GM18873 (cell line): ENCODE results near the gene PNLDC1.
A peak's percentile ranks its signal among the peaks of the same experiment; 100 is the strongest.

Experiments
- ATAC-seq: cut with Tn5 transposase; IDR thresholded peaks from one replicate; pipeline ENCODE4 v1.9.1; 2021; ENCODE audit warnings: mild to moderate bottlenecking, moderate library complexity, moderate number of reproducible peaks; ENCODE audit not compliant: unreplicated experiment, low FRiP score

The PNLDC1 gene, protein sequence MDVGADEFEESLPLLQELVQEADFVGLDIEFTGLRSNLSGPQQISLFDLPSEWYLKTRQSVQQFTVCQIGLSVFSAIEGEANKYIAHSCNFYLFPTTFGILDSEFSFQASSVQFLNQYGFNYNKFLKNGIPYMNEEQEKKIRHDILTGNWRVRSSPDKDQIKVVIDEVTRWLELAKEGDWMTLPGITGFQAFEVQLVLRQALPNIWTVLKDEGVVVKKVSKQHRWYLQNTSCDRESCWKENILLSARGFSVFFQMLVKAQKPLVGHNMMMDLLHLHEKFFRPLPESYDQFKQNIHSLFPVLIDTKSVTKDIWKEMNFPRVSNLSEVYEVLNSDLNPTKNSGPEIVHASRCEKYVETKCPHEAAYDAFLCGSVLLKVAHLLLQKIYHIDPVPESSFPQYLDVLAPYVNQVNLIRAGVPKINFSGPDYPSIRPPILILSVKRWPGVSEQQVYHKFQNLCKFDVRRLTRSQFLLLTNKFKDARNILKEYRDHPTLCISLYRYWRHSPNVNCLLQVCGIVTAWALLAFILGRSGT

DNA sequence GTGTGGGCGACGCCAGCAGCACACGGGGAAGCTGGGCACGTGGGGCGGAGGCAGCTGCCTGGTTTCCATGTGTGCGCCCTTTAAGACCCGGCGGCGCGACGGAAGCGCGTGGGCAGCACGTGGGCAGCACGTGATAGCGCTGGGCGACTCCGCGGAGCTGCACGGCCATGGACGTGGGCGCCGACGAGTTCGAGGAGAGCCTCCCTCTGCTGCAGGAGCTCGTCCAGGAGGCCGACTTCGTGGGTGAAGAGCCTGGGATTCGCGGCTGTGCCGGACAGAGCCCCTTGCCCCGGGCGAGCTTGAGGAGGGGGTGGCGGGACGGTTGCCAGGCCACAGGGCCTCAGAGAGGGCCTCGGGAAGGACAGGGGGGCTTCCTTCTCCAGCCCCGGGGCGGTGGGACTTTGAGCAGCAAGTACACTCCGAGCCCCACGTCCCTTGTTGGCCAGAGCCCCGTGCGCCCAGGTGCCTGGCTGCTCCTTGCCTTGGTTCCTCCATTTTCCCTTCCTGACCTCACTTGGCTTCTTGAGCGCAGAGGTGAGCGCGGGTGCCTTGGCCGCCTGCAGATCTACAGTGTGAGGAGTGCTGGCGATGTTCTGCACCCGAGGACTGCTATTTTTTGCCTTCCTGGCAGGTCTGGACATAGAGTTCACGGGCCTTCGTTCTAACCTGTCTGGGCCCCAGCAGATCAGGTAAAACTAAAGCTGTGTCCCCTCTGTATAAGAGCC is at the start of gene PNLDC1:
TSS of gene PNLDC1 (plus strand) at position 136 of the 725 bp plus-strand sequence. CDS start at position 168, 32 bp downstream.
- ATAC-seq, result no peak

DNA sequence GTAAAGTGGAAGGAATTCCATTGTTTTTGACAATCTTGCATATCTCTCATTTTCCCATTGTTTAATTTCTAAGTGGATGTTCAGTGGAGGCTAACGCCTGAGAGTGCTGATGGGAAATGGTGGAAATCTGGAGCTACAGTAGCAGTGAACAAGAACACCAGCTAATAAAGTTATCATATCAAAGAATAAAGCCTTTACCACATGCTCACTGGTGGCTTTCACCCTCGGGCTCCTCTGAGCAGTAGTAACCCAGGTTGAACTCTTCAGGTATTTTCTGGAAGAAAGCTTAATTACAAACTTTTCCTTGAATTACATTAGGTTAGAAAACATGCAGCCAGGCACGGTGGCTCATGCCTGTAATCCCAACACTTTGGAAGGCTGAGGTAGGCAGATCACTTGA is 48.6 kb upstream of the PNLDC1 start:
- no peak for ATAC-seq

DNA sequence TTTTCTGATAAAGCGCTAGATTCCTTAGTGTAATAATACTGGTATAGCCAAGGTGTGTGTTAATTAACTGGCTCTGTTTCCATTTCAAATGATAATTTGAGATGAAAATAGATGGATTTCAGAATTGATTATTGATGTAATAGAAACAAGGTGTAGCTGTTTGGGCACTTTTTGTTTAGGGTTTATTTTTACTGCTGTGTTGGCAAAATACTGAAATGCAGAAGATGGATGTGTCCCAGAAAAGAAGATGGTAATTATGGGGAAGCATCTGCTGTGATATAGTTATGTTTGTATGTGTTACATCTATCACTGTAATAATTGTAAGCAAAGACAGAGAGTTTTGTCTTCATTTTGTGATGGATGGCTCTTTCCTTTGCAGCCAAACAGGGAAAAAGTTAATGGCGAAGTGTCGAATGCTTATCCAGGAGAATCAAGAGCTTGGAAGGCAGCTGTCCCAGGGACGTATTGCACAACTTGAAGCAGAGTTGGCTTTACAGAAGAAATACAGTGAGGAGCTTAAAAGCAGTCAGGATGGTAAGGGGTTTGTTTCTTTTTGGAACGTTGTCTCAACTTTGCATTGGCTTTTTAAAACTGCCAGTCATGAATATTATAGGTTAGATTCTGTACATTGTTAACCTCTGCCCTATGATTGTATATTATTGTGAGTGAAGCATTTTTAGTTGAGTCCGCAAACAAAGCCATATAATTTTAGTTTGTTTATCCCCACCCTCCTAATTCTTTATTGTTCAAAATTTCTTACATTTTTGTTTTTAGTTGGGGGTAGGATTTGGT is 46.8 kb upstream of the PNLDC1 start:
- ATAC-seq, result no peak

DNA sequence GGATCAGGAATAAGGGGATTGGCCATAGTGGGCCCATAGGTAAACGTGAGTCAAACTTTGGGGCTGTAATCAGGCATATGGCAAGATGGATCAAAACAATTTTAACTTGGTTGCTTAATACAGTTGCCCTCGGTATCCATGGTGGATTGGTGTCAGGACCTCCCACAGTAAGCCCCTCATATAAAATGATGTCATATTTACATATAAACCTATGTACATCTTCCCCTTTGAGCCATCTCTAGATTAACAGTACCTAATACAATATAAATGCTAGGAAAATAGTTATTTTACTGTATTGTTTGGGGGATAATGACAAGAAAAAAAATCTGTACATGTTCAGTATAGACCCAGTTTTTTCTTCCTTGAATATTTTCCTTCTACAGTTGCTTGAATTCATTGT is 45.7 kb upstream of the PNLDC1 start:
- ATAC-seq, result no peak

DNA sequence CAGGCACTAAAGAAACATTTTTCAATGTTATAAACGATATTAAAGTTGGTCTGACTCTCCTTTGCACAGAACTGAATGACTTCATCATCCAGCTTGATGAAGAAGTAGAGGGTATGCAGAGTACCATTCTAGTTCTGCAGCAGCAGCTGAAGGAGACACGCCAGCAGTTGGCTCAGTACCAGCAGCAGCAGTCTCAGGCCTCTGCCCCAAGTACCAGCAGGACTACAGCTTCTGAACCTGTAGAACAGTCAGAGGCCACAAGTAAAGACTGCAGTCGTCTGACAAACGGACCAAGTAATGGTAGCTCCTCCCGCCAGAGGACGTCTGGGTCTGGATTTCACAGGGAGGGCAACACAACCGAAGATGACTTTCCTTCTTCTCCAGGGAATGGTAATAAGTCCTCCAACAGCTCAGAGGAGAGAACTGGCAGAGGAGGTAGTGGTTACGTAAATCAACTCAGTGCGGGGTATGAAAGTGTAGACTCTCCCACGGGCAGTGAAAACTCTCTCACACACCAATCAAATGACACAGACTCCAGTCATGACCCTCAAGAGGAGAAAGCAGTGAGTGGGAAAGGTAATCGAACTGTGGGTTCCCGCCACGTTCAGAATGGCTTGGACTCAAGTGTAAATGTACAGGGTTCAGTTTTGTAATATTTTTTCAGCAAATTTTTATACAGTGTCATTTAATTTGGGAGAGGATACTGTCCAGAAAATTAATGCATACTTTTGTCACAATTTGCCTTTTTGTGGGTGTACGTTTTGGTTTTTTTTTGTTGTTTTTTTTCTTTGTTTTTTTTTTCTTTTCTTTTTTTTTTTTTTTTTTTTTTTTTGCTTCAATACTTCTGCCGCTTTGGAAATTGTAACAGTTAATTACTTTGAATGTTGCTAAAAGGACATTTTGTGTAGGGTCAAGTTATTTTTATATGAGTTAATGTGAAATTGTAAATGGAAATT is 44.8 kb upstream of the PNLDC1 start:
- ATAC-seq, result no peak

DNA sequence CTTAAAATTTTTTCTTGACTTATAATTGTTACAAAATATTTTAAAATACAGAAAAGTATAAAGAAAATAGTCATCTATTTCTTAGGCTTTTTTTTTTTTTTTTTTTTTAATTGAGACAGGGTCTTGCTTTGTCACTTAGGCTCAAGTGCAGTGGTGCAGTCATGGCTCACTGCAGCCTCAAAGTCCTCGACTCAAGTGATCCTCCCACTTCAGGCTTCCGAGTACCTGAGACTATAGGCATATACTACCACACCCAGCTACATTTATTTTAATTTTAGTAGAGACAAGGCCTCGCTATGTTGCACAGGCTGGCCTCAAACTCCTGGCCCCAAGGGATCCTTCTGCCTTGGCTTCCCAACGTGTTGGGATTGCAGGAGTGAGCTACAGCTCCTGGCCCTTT is 43.6 kb upstream of the PNLDC1 start:
- ATAC-seq, result no peak

DNA sequence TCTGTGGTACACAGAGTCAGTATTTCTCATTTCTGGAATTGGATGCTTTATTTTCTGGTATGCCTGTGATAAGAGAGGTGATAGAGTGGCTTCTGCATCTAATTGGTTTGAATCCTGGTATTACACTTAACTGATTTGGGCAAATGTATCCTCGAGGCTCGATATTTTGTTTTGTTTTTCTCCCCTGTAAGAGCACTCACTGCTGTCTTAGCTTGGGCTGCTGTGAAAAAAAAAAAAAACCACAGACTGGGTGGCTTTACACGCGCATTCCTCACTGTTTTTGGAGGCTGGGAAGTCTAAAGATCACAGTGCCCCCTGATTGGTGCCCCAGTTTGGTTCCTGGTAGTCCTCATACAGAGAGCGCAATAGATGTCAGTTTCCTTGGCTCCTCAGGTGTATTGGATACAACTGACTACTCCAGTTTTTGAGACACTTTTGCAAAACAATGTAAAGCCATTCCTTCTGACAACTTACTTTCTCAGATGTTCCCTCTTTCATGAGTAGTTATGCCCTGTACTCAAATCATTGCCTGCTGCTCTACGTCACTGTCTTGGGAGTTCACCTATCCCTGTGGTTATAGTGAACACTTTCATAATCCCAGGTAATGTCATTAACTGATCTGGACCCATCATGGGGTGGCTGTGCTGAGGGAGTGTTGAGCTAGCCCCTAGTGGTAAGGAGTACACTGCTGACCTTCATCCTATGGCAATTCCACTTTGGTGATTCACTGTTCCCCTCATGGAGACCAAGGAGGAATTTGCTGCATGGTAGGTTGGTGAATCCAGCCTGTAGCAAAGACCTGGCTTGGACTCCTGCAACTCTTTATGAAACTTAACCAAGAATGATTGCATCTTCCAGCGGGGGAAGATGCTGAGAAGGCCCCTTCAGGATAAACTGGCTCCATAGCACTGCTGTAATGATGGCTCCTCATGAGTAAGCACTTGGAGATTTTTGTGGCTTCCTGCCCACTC is 41.8 kb upstream of the PNLDC1 start:
- no peak for ATAC-seq

DNA sequence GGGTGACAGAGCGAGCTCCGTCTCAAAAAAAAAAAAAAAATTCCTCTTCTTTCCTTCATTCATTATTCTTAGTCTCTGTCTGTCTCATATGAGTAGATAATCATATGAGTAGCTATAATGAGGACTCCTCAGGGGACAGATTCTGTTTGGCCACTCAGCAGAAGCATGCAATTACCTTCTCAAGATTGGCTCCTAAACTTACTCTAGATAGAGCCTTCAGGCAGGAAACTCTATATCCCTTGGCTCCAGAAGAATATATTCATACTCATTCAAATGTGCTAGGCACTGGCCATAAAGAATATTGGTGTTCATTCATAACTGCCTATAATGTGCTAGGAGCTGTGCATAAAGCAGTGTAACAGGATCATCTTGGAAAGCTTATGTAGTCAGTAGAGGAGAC is 40.4 kb upstream of the PNLDC1 start:
- no peak for ATAC-seq

DNA sequence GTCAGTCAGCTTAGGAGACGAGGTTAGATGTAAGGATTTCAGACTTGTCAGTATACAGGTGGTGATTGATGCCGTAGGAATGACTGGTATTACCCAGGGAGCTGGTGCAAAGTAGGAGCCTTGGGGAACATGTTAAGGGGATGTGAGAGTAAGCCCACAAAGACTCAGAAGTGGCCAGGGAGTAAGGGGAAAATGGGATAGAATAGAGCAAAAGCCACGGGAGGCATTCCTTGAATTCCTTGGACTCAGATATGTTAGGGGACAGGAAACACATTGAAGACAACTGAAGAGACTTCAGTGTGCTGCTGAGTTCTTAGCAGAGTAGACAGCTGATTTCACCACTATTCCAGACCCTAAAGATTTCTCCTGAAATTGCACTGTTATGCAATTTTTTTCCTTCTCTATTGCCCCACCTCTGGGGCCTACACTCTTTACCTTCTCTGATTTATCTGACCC is 39.4 kb upstream of the PNLDC1 start:
- ATAC-seq, result no peak

DNA sequence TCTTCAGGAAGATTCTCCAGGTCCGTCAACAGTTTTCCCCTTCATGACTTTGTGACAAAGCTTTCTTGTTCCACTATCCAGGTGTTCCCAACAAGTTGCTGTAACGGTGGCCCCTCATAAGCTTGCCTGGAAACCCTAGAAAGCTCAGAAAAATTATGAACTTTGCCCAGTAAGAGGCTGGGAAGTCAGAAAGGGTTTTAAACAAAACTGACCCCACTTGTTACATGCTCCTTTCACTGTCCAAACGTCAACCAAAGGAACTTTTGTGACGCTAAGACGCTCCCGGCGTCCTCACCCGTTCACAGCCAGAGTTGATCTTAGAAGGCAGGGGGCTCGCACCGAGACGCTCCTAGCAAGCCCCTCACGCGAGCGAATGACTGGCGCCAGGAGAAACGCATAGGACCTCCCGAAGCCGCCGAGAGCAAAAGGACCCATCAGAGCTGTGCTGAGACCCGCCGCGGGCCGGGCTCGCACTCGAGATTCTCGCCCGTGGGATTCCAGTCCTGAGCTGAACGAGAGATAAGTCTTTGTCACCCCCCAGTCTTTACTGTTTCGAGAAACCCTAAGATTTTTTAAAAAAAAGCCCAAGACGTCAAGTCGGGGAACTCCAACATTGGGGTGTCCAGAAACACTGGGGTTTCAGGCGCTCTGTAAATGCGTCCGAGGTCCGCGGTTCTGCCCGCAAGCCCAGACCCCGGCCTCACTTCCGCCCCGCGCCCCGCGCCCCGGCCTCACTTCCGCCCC is 38.8 kb upstream of the PNLDC1 start:
- ATAC-seq, result peak; percentile 0

DNA sequence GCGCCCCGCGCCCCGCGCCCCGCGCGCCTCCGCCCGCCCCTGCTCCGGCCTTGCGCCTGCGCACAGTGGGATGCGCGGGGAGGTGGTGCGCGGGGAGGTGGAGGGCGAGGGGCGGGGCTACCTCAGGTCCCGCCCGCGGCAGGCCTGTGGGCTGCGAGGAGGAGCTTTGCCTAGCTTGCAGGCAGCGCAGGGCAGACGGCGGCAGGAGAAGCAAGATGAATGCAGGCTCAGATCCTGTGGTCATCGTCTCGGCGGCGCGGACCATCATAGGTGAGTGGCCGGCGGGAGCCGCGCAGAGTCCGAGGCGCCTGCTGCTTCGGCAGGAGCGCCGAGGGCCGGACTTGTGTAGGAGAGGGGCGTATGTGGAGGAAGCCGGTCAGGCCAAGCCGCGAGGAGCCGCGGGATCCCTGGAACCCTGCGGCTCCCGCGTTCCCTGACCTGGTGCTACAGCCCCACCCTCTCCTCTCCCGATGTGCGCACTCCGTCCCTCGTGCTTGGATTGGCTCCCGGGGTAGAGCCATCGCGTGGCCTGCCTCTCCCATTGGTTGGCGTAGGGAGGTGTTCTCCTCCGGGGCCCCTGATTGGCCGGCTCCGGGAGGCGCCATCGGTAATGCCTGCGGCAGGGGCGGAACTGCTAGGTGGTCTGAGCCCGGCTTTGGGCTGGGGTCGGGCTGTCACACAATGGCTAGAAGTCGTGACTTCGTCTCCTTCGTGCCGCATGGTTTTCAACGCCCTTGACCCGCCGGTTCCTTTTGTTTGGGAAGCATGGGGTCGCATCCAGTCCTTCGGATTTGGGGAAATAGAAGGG is 38.0 kb upstream of the PNLDC1 start, which contains the start of gene ACAT2:
TSS of gene ACAT2 (plus strand) at position 173 of the 808 bp plus-strand sequence. CDS start at position 216, 43 bp downstream.
- ATAC-seq, result peak; percentile 98

DNA sequence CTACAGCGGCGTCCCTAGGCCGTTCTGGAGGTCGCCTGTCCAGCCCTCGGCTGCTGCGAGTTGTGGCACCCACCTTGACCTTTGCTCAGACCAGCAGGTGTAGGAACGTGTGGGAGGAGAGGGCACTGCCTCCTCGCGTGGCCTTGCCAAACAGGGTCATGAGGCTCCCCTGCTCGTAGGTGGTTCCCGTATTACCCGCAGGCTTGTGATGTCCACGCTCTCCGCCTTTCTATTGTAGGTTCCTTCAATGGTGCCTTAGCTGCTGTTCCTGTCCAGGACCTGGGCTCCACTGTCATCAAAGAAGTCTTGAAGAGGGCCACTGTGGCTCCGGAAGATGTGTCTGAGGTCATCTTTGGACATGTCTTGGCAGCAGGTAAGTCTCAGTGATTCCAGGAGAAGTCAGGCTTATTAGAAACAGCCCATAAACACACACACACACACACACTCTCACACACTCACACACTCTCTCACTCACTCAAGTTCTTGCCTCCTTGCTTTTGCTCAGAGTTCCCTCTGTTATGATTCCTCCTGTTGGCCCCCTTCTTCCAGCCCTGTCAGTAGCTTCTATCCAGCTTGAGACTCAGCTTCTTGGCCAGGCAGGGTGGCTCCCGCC is 37.3 kb upstream of the PNLDC1 start:
- ATAC-seq, result peak; percentile 10

DNA sequence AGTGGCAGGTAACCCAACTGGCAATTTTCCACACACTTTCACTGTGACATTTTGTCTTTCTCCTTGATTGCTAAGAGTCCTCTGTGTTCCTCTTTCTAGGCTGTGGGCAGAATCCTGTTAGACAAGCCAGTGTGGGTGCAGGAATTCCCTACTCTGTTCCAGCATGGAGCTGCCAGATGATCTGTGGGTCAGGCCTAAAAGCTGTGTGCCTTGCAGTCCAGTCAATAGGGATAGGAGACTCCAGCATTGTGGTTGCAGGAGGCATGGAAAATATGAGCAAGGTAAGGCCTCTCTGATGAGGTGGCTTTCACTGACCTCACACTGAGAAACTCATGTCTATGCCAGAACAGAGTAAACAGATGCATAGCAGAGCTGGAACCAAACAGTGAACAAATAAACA is 33.2 kb upstream of the PNLDC1 start:
- ATAC-seq, result no peak

DNA sequence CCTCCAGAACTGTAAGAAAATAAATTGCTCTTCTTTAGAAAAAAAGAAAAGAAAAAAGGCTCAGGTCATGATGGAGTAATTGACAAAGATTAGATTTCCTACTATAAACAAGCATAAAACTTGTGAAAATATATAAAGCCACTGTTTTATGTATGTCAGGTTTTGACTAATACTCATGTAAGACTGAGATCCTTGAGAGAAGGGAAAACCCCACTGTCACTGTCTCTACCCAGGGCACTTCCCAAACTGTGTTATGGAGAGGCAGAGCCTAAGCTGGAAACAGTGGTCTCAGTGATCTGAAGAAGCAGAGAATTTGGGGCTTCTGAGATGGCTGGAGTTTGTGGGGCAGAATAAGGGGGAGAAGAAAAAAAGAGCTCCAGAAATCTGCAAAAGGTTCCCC is 30.6 kb upstream of the PNLDC1 start:
- no peak for ATAC-seq

DNA sequence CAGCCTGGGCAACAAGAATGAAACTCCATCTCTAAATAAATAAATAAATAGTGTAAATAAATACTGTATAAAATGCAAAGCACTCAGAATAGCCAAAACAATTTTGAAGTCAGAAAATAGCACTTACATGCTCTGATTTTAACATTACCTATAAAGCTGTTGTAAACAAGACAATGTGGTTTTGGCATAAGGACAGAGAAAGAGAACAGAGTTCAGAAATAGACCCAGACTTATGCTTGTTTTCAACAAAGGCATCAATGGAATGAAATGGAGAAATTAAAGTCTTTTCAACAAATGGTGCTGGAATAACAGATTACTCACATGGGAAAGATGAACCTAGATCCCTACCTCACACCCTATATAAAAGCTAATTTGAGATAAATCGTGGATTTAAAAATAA is 27.9 kb upstream of the PNLDC1 start:
- ATAC-seq, result no peak

DNA sequence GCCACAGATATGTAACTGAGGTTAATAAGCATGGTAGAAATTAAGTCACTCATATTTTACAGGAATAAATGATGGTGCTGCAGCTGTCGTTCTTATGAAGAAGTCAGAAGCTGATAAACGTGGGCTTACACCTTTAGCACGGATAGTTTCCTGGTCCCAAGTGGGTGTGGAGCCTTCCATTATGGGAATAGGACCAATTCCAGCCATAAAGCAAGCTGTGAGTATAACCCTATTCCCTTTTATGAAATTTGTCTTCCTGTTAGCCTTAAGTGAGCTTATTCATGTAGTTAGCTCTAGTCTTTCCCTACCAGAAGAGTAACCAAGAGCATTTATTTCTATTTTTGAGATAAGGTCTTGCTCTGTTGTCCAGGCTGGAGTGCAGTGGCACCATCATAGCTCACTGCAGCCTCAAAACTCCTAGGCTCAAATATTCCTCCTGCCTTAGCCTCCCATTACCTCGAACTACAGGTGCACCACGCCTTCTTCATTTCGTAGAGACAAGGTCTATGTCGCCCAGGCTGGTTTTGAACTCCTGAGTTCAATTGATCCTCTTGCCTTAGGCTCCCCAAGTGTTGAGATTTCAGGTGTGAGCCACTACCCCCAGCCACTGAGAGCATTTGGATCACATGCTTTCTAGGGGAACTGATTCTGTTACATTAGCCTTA is 22.7 kb upstream of the PNLDC1 start:
- no peak for ATAC-seq
